Endothelial cell of umbilical vein (primary cell): ENCODE data around the gene LSM6. TPM values are rescaled to one million over a fixed set of nuclear protein-coding genes. Genes with fewer than 3 reads are reported as not detected.

Experiments
- BruUV-seq: library from RNA; stranded (reverse); fragments of 400-500 nt; replicated peaks from 2 replicates; lab custom pipeline; 2021; lab: Mats Ljungman, UMichigan
- CTCF ChIA-PET: fragments of 300-600, 350-600 bp; sonication (Branson Sonifier 250); formaldehyde crosslinking; loops from one replicate; lab custom pipeline; 2021; ENCODE audit warnings: antibody characterized with exemption, inconsistent platforms; lab: Charles Lee
- POLR2A ChIA-PET: fragments of 300-600, 350-600 bp; sonication (Branson Sonifier 250); formaldehyde crosslinking; loops from one replicate; lab custom pipeline; 2021; ENCODE audit warnings: antibody characterized with exemption, inconsistent platforms; lab: Charles Lee
- DNase-seq: peaks from one replicate; pipeline ENCODE4 v3.0.0-alpha.2; 2011; ENCODE audit warnings: low read depth, low spot score
- FAIRE-seq: peaks from 2 replicates; lab custom pipeline; 2011; peaks lifted over from hg19 to GRCh38; lab: Jason Lieb, UNC
- H2AFZ ChIP-seq: 2 replicates; pipeline ENCODE4 v1.6.0; 2012; ENCODE audit warnings: low read depth, low read length, control low read depth, inconsistent platforms
- H3K27ac ChIP-seq: 2 replicates; pipeline ENCODE4 v1.5.1; 2011; ENCODE audit warnings: low read depth, mild to moderate bottlenecking, control low read depth, low read length, moderate library complexity; ENCODE audit not compliant: insufficient read depth
- H3K27me3 ChIP-seq, 2 experiments: 2 replicates each; pipeline versions ENCODE4 v1.6.0 to v1.6.1; 2011; ENCODE audit warnings: low read length in 2 of 2, mixed read lengths in 1 of 2; ENCODE audit not compliant: control insufficient read depth in 2 of 2, insufficient read depth in 2 of 2
- H3K36me3 ChIP-seq, 2 experiments: 2 replicates in 1 of 2; 3 replicates in 1 of 2; pipeline ENCODE4 v1.5.1; 2011; ENCODE audit warnings: low read length in 2 of 2, mild to moderate bottlenecking in 1 of 2, moderate library complexity in 1 of 2; ENCODE audit not compliant: control insufficient read depth in 2 of 2, insufficient read depth in 2 of 2; ENCODE audit errors: extremely low read depth in 1 of 2
- H3K4me1 ChIP-seq: 3 replicates; pipeline ENCODE4 v1.5.1; 2011; ENCODE audit warnings: mild to moderate bottlenecking, low read length; ENCODE audit not compliant: control insufficient read depth, insufficient read depth; ENCODE audit errors: extremely low read depth
- H3K4me2 ChIP-seq: 2 replicates; pipeline ENCODE4 v1.6.1; 2011; ENCODE audit warnings: low read length, control low read depth, mixed read lengths; ENCODE audit not compliant: insufficient read depth
- H3K4me3 ChIP-seq, 3 experiments: fragments of 200-600 bp in 1 of 3; sonication (generic), shearing (Covaris generic) in 1 of 3; replicated peaks in 1 of 3; 2 replicates each; pipeline ENCODE4 v1.5.1; 2011 to 2016; ENCODE audit warnings: control low read depth in 3 of 3, low read length in 3 of 3, mild to moderate bottlenecking in 2 of 3, inconsistent platforms in 1 of 3, low read depth in 1 of 3, moderate library complexity in 1 of 3; ENCODE audit not compliant: insufficient read depth in 1 of 3
- H3K79me2 ChIP-seq: 2 replicates; pipeline ENCODE4 v1.6.0; 2012; ENCODE audit warnings: low read length, inconsistent platforms; ENCODE audit not compliant: control insufficient read depth, insufficient read depth
- H3K9ac ChIP-seq: replicated peaks from 2 replicates; pipeline ENCODE3; 2011; ENCODE audit warnings: low read length, control low read depth; ENCODE audit not compliant: insufficient read depth; ENCODE audit errors: extremely low read depth
- H3K9me1 ChIP-seq: replicated peaks from 3 replicates; pipeline ENCODE4 v1.6.0; 2011; ENCODE audit warnings: mild to moderate bottlenecking, low read length; ENCODE audit not compliant: control insufficient read depth, insufficient read depth; ENCODE audit errors: extremely low read depth
- H3K9me3 ChIP-seq: replicated peaks from 2 replicates; pipeline ENCODE4 v1.5.1; 2012; ENCODE audit warnings: low read length, inconsistent platforms; ENCODE audit not compliant: control insufficient read depth, insufficient read depth
- H4K20me1 ChIP-seq: replicated peaks from 2 replicates; pipeline ENCODE3; 2011; ENCODE audit warnings: mild to moderate bottlenecking, low read length; ENCODE audit not compliant: control insufficient read depth, insufficient read depth; ENCODE audit errors: extremely low read depth
- CTCF ChIP-seq, 2 donors: IDR thresholded peaks; 1 replicate in 1 of 2; 2 replicates in 1 of 2; pipeline ENCODE4 v1.5.1; 2011; ENCODE audit warnings: low read length in 2 of 2, mild to moderate bottlenecking in 2 of 2, moderate library complexity in 2 of 2, control low read depth in 1 of 2, inconsistent platforms in 1 of 2, low read depth in 1 of 2; ENCODE audit not compliant: insufficient read depth in 1 of 2; ENCODE audit errors: extremely low read depth in 1 of 2
- EZH2 ChIP-seq: IDR thresholded peaks from 2 replicates; pipeline ENCODE4 v1.6.1; 2012; ENCODE audit warnings: borderline replicate concordance, low read depth, mild to moderate bottlenecking, moderate library complexity, low read length, inconsistent platforms; ENCODE audit not compliant: severe bottlenecking
- FOS ChIP-seq: IDR thresholded peaks from 2 replicates; pipeline ENCODE4 v1.6.1; 2011; ENCODE audit warnings: mild to moderate bottlenecking, low read length, moderate library complexity, borderline replicate concordance; ENCODE audit not compliant: insufficient read depth
- GATA2 ChIP-seq: IDR thresholded peaks from 2 replicates; pipeline ENCODE4 v1.7.0; 2011; ENCODE audit warnings: low read depth, mild to moderate bottlenecking, moderate library complexity, mixed read lengths, low read length; ENCODE audit not compliant: insufficient read length, insufficient read depth
- JUN ChIP-seq: IDR thresholded peaks from 2 replicates; pipeline ENCODE4 v1.6.1; 2011; ENCODE audit warnings: borderline replicate concordance, low read depth; ENCODE audit not compliant: insufficient read length, insufficient read depth
- MYC ChIP-seq: IDR thresholded peaks from one replicate; pipeline ENCODE4 v1.6.1; 2011; ENCODE audit warnings: mild to moderate bottlenecking, low read depth, low read length
- POLR2A ChIP-seq: IDR thresholded peaks from 2 replicates; pipeline ENCODE4 v1.6.1; 2012; ENCODE audit warnings: low read depth, mild to moderate bottlenecking, control low read depth, low read length
- POLR2AphosphoS5 ChIP-seq: IDR thresholded peaks from 2 replicates; pipeline ENCODE4 v1.6.1; 2012; ENCODE audit warnings: low read depth, mild to moderate bottlenecking, control low read depth, low read length, moderate library complexity; ENCODE audit not compliant: insufficient read depth
- dilution Hi-C: fragments of 300-500 bp; cut with MboI; formaldehyde crosslinking; loops from one replicate; pipeline ENCODE4 v1.15.0; 2019; ENCODE audit warnings: low sequenced_read_pairs; ENCODE audit not compliant: extremely low pct_ligation_motif_present
- intact Hi-C: fragments of 100-400 bp; cut with micrococcal nuclease; formaldehyde crosslinking; loops from one replicate; pipeline ENCODE4 v1.10.0; 2022
- polyA plus RNA-seq, 4 experiments: library from polyadenylated mRNA; depleted of rRNA in 3 of 4; stranded (reverse) in 3 of 4; unstranded in 1 of 4; fragments of >200 nt; gene quantifications; 2 replicates each; pipeline versions ENCODE4 v1.2.1 to v1.2.3, GENCODE V29; 2011 to 2012; ENCODE audit warnings: missing spikeins in 1 of 4
- total RNA-seq: library from RNA; stranded (reverse); gene quantifications from 2 replicates; pipeline ENCODE4 v1.2.3, GENCODE V29; 2021
- TF ChIP-seq, protein P1 (sequence below): IDR thresholded peaks from 2 replicates; pipeline ENCODE4 v1.6.1; 2011; ENCODE audit not compliant: insufficient read depth, insufficient read length

The LSM6 gene
- total and polyA plus RNA-seq, 2 donors (not counting 3 experiments of a cell fraction or from before 2014, with no cell fraction given) = 20.3 to 43.1 TPM

DNA sequence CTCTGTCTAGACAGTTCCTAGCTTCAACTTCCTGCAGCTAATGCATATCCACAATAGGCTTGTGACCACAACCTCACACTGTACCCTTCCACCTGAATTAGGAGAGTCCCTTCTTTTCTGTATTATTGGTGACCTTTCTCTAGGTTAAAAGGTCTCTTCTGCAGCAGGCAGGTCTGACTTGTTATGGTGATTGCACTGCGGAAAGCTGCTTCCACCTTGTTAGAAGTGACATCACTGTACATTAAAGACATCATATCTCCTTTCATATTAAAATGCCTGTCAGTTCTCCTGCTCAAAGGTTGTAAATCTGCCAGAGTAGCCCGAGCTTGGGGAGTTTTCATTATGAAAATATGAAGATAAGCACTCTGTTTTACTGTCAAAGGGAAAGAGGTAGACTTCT, 21.5 kb upstream of the LSM6 start:
- no peaks in the 10 kb centered on the region for H3K36me3 ChIP-seq
- FAIRE-seq (no peak), DNase-seq (no peak)
- ChIA-PET POLR2A (no interaction called here), CTCF (interaction anchor here (0.8 to 1.0 kb wide), 3 partner anchors 35 to 60 kb away, joined by 3 read pairs; no protein-coding TSS in a partner anchor)
- H2AFZ ChIP-seq = no peak overlapping the region
- TF ChIP-seq POLR2A (no peak), POLR2AphosphoS5 (no peak), FOS (no peak), EZH2 (no peak), GATA2 (no peak), MYC (no peak), JUN (no peak), CTCF (IDR thresholded peaks at IDR 0.05; ENCODE audit: extremely low read depth in 1 of 2, insufficient read depth in 1 of 2, low read depth in 1 of 2, low read length in 2 of 2) (no peak)
- TF ChIP-seq, protein P1, sequence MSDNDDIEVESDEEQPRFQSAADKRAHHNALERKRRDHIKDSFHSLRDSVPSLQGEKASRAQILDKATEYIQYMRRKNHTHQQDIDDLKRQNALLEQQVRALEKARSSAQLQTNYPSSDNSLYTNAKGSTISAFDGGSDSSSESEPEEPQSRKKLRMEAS = no peak
- no peaks in the 10 kb centered on the region for H3K79me2 ChIP-seq
- H3K27ac ChIP-seq = no peak overlapping the region
- no peaks in the 10 kb centered on the region for H3K9me3 ChIP-seq
- intact Hi-C loops (no loop called here), dilution Hi-C loops (no loop called here)
- H3K9me1 ChIP-seq = no peaks in the 10 kb centered on the region
- no peak overlapping the region for H3K4me3 ChIP-seq
- no peak overlapping the region for H3K4me2 ChIP-seq
- no peaks in the 10 kb centered on the region for H3K4me1 ChIP-seq
- no peaks in the 10 kb centered on the region for H4K20me1 ChIP-seq
- peaks cover 2 to 4% of the 10 kb centered on the region in 2 experiments for H3K27me3 ChIP-seq
- no TSS peak for BruUV-seq
- no peak overlapping the region for H3K9ac ChIP-seq
